Fibroblast of lung (primary cell): Measurements from ENCODE around the gene NUB1. TPM values are rescaled to one million over a fixed set of nuclear protein-coding genes. Genes with fewer than 3 reads are reported as not detected.

ENCODE experiments used
- DNase-seq, 2 donors: peaks; one replicate each; pipeline versions ENCODE4 v3.0.0 to v3.0.0-alpha.2; 2010; ENCODE audit warnings: low read depth in 2 of 2
- H2AFZ ChIP-seq: 2 replicates; pipeline ENCODE4 v1.5.1; 2012; ENCODE audit warnings: low read length, control low read depth, inconsistent platforms
- H3K27ac ChIP-seq: 2 replicates; pipeline ENCODE4 v1.5.1; 2011; ENCODE audit warnings: low read length, control low read depth; ENCODE audit not compliant: insufficient read depth
- H3K27me3 ChIP-seq: 2 replicates; pipeline ENCODE4 v1.5.1; 2011; ENCODE audit warnings: mild to moderate bottlenecking, low read length; ENCODE audit not compliant: control insufficient read depth, insufficient read depth
- H3K36me3 ChIP-seq: 2 replicates; pipeline ENCODE4 v1.5.1; 2011; ENCODE audit warnings: low read length; ENCODE audit not compliant: control insufficient read depth, insufficient read depth
- H3K4me1 ChIP-seq: 2 replicates; pipeline ENCODE4 v1.5.1; 2011; ENCODE audit warnings: low read length; ENCODE audit not compliant: control insufficient read depth, insufficient read depth; ENCODE audit errors: extremely low read depth
- H3K4me2 ChIP-seq: 2 replicates; pipeline ENCODE4 v1.5.1; 2011; ENCODE audit warnings: low read length, control low read depth; ENCODE audit not compliant: insufficient read depth; ENCODE audit errors: extremely low read depth
- H3K4me3 ChIP-seq, 4 experiments: fragments of 200-600 bp in 1 of 4; sonication (generic) in 1 of 4; replicated peaks in 1 of 4; 2 replicates each; pipeline ENCODE4 v1.5.1; 2011 to 2016; ENCODE audit warnings: low read length in 4 of 4, low read depth in 3 of 4, mild to moderate bottlenecking in 3 of 4, control low read depth in 2 of 4, inconsistent platforms in 1 of 4, mixed read lengths in 1 of 4; ENCODE audit not compliant: insufficient read depth in 1 of 4; ENCODE audit errors: control extremely low read depth in 1 of 4
- H3K79me2 ChIP-seq: 2 replicates; pipeline ENCODE4 v1.5.1; 2012; ENCODE audit warnings: mild to moderate bottlenecking, low read length, inconsistent platforms; ENCODE audit not compliant: control insufficient read depth, insufficient read depth
- H3K9ac ChIP-seq: 2 replicates; pipeline ENCODE4 v1.5.1; 2011; ENCODE audit warnings: mild to moderate bottlenecking, low read length, control low read depth; ENCODE audit not compliant: insufficient read depth
- H3K9me3 ChIP-seq: 2 replicates; pipeline ENCODE4 v1.5.1; 2012; ENCODE audit warnings: low read depth, low read length; ENCODE audit not compliant: control insufficient read depth, insufficient read depth
- H4K20me1 ChIP-seq: 2 replicates; pipeline ENCODE4 v1.5.1; 2011; ENCODE audit warnings: low read length; ENCODE audit not compliant: control insufficient read depth, insufficient read depth; ENCODE audit errors: extremely low read depth
- EZH2 ChIP-seq: IDR thresholded peaks from 2 replicates; pipeline ENCODE4 v1.5.1; 2012; ENCODE audit warnings: low read length, control low read depth, mild to moderate bottlenecking; ENCODE audit errors: missing control alignments
- polyA plus RNA-seq, 2 donors: library from polyadenylated mRNA; depleted of rRNA in 1 of 2; stranded (reverse) in 1 of 2; unstranded in 1 of 2; fragments of >200 nt; gene quantifications; 2 replicates each; pipeline ENCODE4 v1.2.1, GENCODE V29; 2011 to 2012; ENCODE audit warnings: missing spikeins in 1 of 2
- total RNA-seq: library from RNA; depleted of rRNA; stranded (reverse); fragments of >200 nt; gene quantifications from 2 replicates; pipeline ENCODE4 v1.2.1, GENCODE V29; 2014
- TF ChIP-seq, protein P1 (sequence below), 2 donors: IDR thresholded peaks in 1 of 2; conservative IDR thresholded peaks in 1 of 2; 1 replicate in 1 of 2; 2 replicates in 1 of 2; pipeline ENCODE4 v1.5.1; 2011 to 2012; ENCODE audit warnings: low read length in 2 of 2, control low read depth in 1 of 2, inconsistent platforms in 1 of 2, low read depth in 1 of 2, mild to moderate bottlenecking in 1 of 2

NUB1 gene
- total and polyA plus RNA-seq, 2 donors (not counting 1 experiment from before 2014, with no cell fraction given) = 44.4 to 77.7 TPM

- peaks cover 2% of the 10 kb centered on the region for H3K36me3 ChIP-seq
- DNase-seq = no peak
- no peak for TF ChIP-seq EZH2
- TF ChIP-seq, protein P1, sequence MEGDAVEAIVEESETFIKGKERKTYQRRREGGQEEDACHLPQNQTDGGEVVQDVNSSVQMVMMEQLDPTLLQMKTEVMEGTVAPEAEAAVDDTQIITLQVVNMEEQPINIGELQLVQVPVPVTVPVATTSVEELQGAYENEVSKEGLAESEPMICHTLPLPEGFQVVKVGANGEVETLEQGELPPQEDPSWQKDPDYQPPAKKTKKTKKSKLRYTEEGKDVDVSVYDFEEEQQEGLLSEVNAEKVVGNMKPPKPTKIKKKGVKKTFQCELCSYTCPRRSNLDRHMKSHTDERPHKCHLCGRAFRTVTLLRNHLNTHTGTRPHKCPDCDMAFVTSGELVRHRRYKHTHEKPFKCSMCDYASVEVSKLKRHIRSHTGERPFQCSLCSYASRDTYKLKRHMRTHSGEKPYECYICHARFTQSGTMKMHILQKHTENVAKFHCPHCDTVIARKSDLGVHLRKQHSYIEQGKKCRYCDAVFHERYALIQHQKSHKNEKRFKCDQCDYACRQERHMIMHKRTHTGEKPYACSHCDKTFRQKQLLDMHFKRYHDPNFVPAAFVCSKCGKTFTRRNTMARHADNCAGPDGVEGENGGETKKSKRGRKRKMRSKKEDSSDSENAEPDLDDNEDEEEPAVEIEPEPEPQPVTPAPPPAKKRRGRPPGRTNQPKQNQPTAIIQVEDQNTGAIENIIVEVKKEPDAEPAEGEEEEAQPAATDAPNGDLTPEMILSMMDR (conservative IDR thresholded peaks at IDR 0.05 in 1 of 2, IDR thresholded peaks at IDR 0.05 in 1 of 2; ENCODE audit: low read depth in 1 of 2, low read length in 2 of 2) = no peak
Observed at GRCh38 chr7:151374139-151374538, 32.5 kb downstream of the NUB1 start.

GRCh38 chr7:151374726-151375125 lies 33.1 kb downstream of the NUB1 start:
- Histone ChIP-seq H4K20me1 (no peaks in the 10 kb centered on the region), H3K4me1 (no peaks in the 10 kb centered on the region), H3K9ac (no peak overlapping the region), H3K27me3 (no peaks in the 10 kb centered on the region), H3K9me3 (no peaks in the 10 kb centered on the region), H2AFZ (no peak overlapping the region), H3K36me3 (peaks cover 2% of the 10 kb centered on the region), H3K4me2 (no peak overlapping the region), H3K4me3 (no peak overlapping the region), H3K79me2 (no peaks in the 10 kb centered on the region), H3K27ac (no peak overlapping the region)
- TF ChIP-seq EZH2 = no peak
- TF ChIP-seq, protein P1 (conservative IDR thresholded peaks at IDR 0.05 in 1 of 2, IDR thresholded peaks at IDR 0.05 in 1 of 2; ENCODE audit: low read depth in 1 of 2, low read length in 2 of 2) = no peak
- no peak for DNase-seq

More at GRCh38 chr7:151374139-151374538, 32.5 kb downstream of the NUB1 start:
- H4K20me1 ChIP-seq = no peaks in the 10 kb centered on the region
- no peaks in the 10 kb centered on the region for H3K9me3 ChIP-seq
- no peak overlapping the region for H2AFZ ChIP-seq
- H3K27me3 ChIP-seq = no peaks in the 10 kb centered on the region
- no peak overlapping the region for H3K4me3 ChIP-seq
- no peaks in the 10 kb centered on the region for H3K4me1 ChIP-seq
- H3K27ac ChIP-seq = no peak overlapping the region
- H3K9ac ChIP-seq = no peak overlapping the region
- H3K4me2 ChIP-seq = no peak overlapping the region
- no peaks in the 10 kb centered on the region for H3K79me2 ChIP-seq

DNA sequence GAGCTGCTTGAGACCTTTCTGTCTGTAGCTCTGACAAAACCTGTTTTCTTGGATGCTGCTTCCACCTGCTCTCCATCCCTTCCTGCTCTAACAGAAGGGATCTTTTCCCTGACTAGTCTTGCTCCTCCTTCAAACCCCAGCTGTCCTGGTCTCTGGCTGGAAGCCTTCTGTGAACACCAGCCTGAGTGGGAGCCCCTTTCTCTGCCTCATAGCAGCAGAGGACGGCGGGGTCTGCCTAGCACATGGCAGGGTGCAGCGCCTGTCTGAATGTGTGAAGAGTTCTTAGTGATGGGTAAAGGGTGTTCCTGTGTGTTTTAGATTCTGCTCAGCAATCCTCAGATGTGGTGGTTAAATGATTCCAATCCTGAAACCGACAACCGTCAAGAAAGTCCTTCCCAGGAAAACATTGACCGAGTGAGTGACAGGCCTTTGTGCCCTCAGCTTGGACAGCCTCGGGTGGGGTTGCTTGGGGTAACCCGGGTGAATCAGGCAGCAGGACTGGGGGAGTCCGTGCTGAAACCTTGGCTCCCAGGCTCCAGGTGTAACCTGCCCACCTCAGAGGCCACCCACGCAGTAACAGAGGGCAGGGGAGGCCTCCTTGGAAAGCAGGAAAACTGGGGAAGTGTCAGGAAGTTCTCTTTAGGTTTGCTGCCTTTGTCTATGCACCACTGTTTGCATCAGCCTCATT lies 34.1 kb downstream of the NUB1 start:
- peaks cover 2% of the 10 kb centered on the region for H3K36me3 ChIP-seq
- no peaks in the 10 kb centered on the region for H3K4me1 ChIP-seq
- no peak overlapping the region for H3K4me2 ChIP-seq
- no peak overlapping the region for H3K4me3 ChIP-seq
- H3K9me3 ChIP-seq = no peaks in the 10 kb centered on the region
- no peaks in the 10 kb centered on the region for H3K27me3 ChIP-seq
- TF ChIP-seq, protein P1 (conservative IDR thresholded peaks at IDR 0.05 in 1 of 2, IDR thresholded peaks at IDR 0.05 in 1 of 2; ENCODE audit: low read depth in 1 of 2, low read length in 2 of 2) = no peak
- no peak for TF ChIP-seq EZH2
- no peak overlapping the region for H3K9ac ChIP-seq
- no peak overlapping the region for H2AFZ ChIP-seq
- no peak for DNase-seq
- H3K79me2 ChIP-seq = no peaks in the 10 kb centered on the region
- no peak overlapping the region for H3K27ac ChIP-seq
- H4K20me1 ChIP-seq = no peaks in the 10 kb centered on the region
